Left ventricle myocardium inferior (tissue), 1 donor: ENCODE data around the gene ZNF579. TPM values are rescaled to one million over a fixed set of nuclear protein-coding genes. Genes with fewer than 3 reads are reported as not detected.

Experiments
- DNase-seq: peaks from one replicate; pipeline ENCODE4 v3.0.0-alpha.2; 2020
- H3K27ac ChIP-seq: fragments of 200-600 bp; replicated peaks from 2 replicates; pipeline ENCODE4 v1.8.0; 2021
- H3K27me3 ChIP-seq: fragments of 200-600 bp; 2 replicates; pipeline ENCODE4 v1.8.0; 2021; ENCODE audit warnings: low read depth
- H3K36me3 ChIP-seq: fragments of 200-600 bp; 2 replicates; pipeline ENCODE4 v1.8.0; 2021
- H3K4me1 ChIP-seq: fragments of 200-600 bp; 2 replicates; pipeline ENCODE4 v1.8.0; 2021
- H3K4me3 ChIP-seq: fragments of 200-600 bp; 2 replicates; pipeline ENCODE4 v1.8.0; 2021; ENCODE audit warnings: mild to moderate bottlenecking, moderate library complexity
- H3K9me3 ChIP-seq: fragments of 200-600 bp; replicated peaks from 2 replicates; pipeline ENCODE4 v1.8.0; 2021
- CTCF ChIP-seq: fragments of 200-600 bp; IDR thresholded peaks from 2 replicates; pipeline ENCODE4 v1.8.0; 2021; ENCODE audit warnings: antibody characterized with exemption, mild to moderate bottlenecking, borderline replicate concordance
- intact Hi-C: fragments of 100-400 bp; cut with micrococcal nuclease; formaldehyde crosslinking; loops from one replicate; pipeline ENCODE4 v1.11.0; 2022
- total RNA-seq: library from RNA; stranded (reverse); fragmentation: NEBNext Ultra II Directional; extraction: Animal tissue kit (Norgen Biotek cat#: 25700); gene quantifications from one replicate; pipeline ENCODE4 v1.2.1, GENCODE V29; 2021
- donor health status: DM: no; HTN: yes; CAD: no; lungs with severe emphysema.

The ZNF579 gene
- total RNA-seq, 1 donor from 2014 or later = 11.5 TPM

- H3K4me1 ChIP-seq = peaks cover 17% of the 10 kb centered on the region
- H3K27me3 ChIP-seq = peaks cover 5% of the 10 kb centered on the region
- H3K4me3 ChIP-seq = no peak overlapping the region
- H3K36me3 ChIP-seq = no peaks in the 10 kb centered on the region
- H3K27ac ChIP-seq = no peak overlapping the region
- intact Hi-C loops = no loop called here
- H3K9me3 ChIP-seq = no peaks in the 10 kb centered on the region
- no peak for TF ChIP-seq CTCF
- no peak for DNase-seq
Observed at GRCh38 chr19:55553217-55554182, 27.1 kb downstream of the ZNF579 start.

- no peak for DNase-seq
- Histone ChIP-seq H3K27me3 (peaks cover 5% of the 10 kb centered on the region), H3K36me3 (no peaks in the 10 kb centered on the region), H3K4me1 (peaks cover 21% of the 10 kb centered on the region), H3K27ac (no peak overlapping the region), H3K4me3 (no peak overlapping the region), H3K9me3 (no peaks in the 10 kb centered on the region)
- TF ChIP-seq CTCF = no peak
- intact Hi-C loops = no loop called here
Observed at GRCh38 chr19:55552620-55553019, 28.0 kb downstream of the ZNF579 start.

GRCh38 chr19:55552206-55552605 is 28.4 kb downstream of the ZNF579 start:
- no peak for TF ChIP-seq CTCF
- intact Hi-C loops = no loop called here
- Histone ChIP-seq H3K36me3 (no peaks in the 10 kb centered on the region), H3K4me1 (peaks cover 26% of the 10 kb centered on the region), H3K9me3 (no peaks in the 10 kb centered on the region), H3K27ac (no peak overlapping the region), H3K27me3 (peaks cover 9% of the 10 kb centered on the region), H3K4me3 (no peak overlapping the region)
- DNase-seq = no peak

GRCh38 chr19:55550321-55550650 is 30.4 kb downstream of the ZNF579 start:
- Histone ChIP-seq H3K27me3 (peaks cover 11% of the 10 kb centered on the region), H3K4me3 (peak overlapping the region; percentile 48), H3K36me3 (no peaks in the 10 kb centered on the region), H3K9me3 (no peaks in the 10 kb centered on the region), H3K27ac (no peak overlapping the region), H3K4me1 (peaks cover 45% of the 10 kb centered on the region)
- TF ChIP-seq CTCF = no peak
- intact Hi-C loops = no loop called here
- DNase-seq = no peak

- H3K27me3 ChIP-seq = peaks cover 11% of the 10 kb centered on the region
- no peaks in the 10 kb centered on the region for H3K36me3 ChIP-seq
- DNase-seq = no peak
- H3K4me3 ChIP-seq = peak overlapping the region; percentile 48
- H3K4me1 ChIP-seq = peaks cover 50% of the 10 kb centered on the region
- no peaks in the 10 kb centered on the region for H3K9me3 ChIP-seq
- H3K27ac ChIP-seq = peak overlapping the region; percentile 69
- intact Hi-C loops = no loop called here
- TF ChIP-seq CTCF = peak; percentile 20
Observed at GRCh38 chr19:55549500-55550320, 30.9 kb downstream of the ZNF579 start.
